Stimulated activated CD8-positive, alpha-beta memory T cell treated with anti-CD3 and anti-CD28 coated beads, Interleukin-15, amount 100 ng/mL, for 1 hour (primary cell): ENCODE results near the gene MEIOC.

ENCODE experiments used
- DNase-seq: peaks from one replicate; pipeline ENCODE4 v3.0.0-alpha.2; 2020; ENCODE audit warnings: low read depth

The MEIOC gene

GRCh38 chr17:44708401-44709263 is 52.4 kb downstream of the MEIOC start, which contains the start of gene DBF4B:
TSS of gene DBF4B (plus strand) at chr17:44708665. CDS start at chr17:44708821, 156 bp downstream.
- peak; percentile 79 for DNase-seq

GRCh38 chr17:44719444-44719843 is 63.2 kb downstream of the MEIOC start:
- no peak for DNase-seq

GRCh38 chr17:44722254-44722653 is 66.0 kb downstream of the MEIOC start:
- no peak for DNase-seq
